ENCODE results near the gene WDHD1.

- TF ChIP-seq CTCF (IDR thresholded peaks at IDR 0.05; ENCODE audit: low read depth, low read length, poor library complexity, severe bottlenecking), result no peak
- TF ChIP-seq EZH2phosphoT487 (IDR thresholded peaks at IDR 0.05; ENCODE audit: borderline replicate concordance, low read length), result no peak
Observed at GRCh38 chr14:55065411-55065810, 38.5 kb upstream of the WDHD1 start.

Data from DOHH2 (cell line).